Heart left ventricle (tissue), 13 donors: ENCODE data around the gene DEFB125.

Experiments
- POLR2A ChIP-seq, 2 donors: fragments of 450-650 bp; IDR thresholded peaks; one replicate each; pipeline ENCODE4 v1.6.1; 2017; ENCODE audit warnings: antibody characterized with exemption in 2 of 2, mild to moderate bottlenecking in 2 of 2, moderate library complexity in 2 of 2
- TF ChIP-seq, protein P1 (sequence below), 12 donors: fragments of 200-600 bp; sonication (generic) in 4 of 12; IDR thresholded peaks; one replicate each; pipeline versions ENCODE4 v1.5.0 to v1.8.0; 2018 to 2022; ENCODE audit warnings: antibody characterized with exemption in 12 of 12, mild to moderate bottlenecking in 5 of 12
- donor health status: ischemic (EF 13 %, LVEDD 7.1; RV severe dilation, severe dysfunction).
- donor health status: DM: no; HTN: yes; CAD: no.
- donor health status: DM: no; HTN: no; CAD: no.
- donor health status: ischemic (EF 25% LVEDD 6.9; RV normal size, moderate dysfunction).
- donor health status: ischemic (EF 25% LVEDD 5.7; RV mildly dilated, moderate dysfunction).
- donor health status: ischemic (EF 35%, LVEDD 5.7; RV mildly dilated, moderate dysfunction).
- donor health status: nonischemic (EF 11% LVEDD 7.7; RV severe dilation, severe dysfunction).
- donor health status: DM: yes; HTN: yes; CAD: no.
- donor health status: PGD.
- donor health status: ischemic (EF 29% LVEDD 5.4; RV normal size, mild dysfunction).
- donor health status: nonischemic (EF 23%, LVEDD 6.1; RV moderate dilation, normal function).

GRCh38 chr20:142290-142689 is 54.8 kb downstream of the DEFB125 start, which contains the start of gene DEFB126:
- TF ChIP-seq, protein P1, sequence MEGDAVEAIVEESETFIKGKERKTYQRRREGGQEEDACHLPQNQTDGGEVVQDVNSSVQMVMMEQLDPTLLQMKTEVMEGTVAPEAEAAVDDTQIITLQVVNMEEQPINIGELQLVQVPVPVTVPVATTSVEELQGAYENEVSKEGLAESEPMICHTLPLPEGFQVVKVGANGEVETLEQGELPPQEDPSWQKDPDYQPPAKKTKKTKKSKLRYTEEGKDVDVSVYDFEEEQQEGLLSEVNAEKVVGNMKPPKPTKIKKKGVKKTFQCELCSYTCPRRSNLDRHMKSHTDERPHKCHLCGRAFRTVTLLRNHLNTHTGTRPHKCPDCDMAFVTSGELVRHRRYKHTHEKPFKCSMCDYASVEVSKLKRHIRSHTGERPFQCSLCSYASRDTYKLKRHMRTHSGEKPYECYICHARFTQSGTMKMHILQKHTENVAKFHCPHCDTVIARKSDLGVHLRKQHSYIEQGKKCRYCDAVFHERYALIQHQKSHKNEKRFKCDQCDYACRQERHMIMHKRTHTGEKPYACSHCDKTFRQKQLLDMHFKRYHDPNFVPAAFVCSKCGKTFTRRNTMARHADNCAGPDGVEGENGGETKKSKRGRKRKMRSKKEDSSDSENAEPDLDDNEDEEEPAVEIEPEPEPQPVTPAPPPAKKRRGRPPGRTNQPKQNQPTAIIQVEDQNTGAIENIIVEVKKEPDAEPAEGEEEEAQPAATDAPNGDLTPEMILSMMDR (IDR thresholded peaks at IDR 0.05), result no peak
- TF ChIP-seq POLR2A (IDR thresholded peaks at IDR 0.05), result no peak
